Progenitor cell of endocrine pancreas (in vitro differentiated cells): ENCODE results near the gene SMIM36. TPM values are rescaled to one million over a fixed set of nuclear protein-coding genes. Genes with fewer than 3 reads are reported as not detected.
"Not testable (repeated sequence)": the region's sequence is repeated elsewhere in the genome, so short reads cannot be mapped to it uniquely, and the experiment has no call there.

Experiments
- DNase-seq: peaks from one replicate; pipeline ENCODE4 v3.0.0; 2021; ENCODE audit warnings: low spot score; ENCODE audit not compliant: unreplicated experiment
- H3K27ac Mint-ChIP-seq: 2 replicates; pipeline ENCODE4 v1.8.0; 2021; ENCODE audit warnings: mild to moderate bottlenecking, moderate library complexity, mixed read lengths
- H3K27me3 Mint-ChIP-seq: 2 replicates; pipeline ENCODE4 v1.8.0; 2021; ENCODE audit warnings: mixed read lengths
- H3K36me3 Mint-ChIP-seq: 2 replicates; pipeline ENCODE4 v1.8.0; 2022; ENCODE audit warnings: mixed read lengths; ENCODE audit not compliant: insufficient read depth
- H3K4me1 Mint-ChIP-seq: 2 replicates; pipeline ENCODE4 v1.8.0; 2021; ENCODE audit warnings: low read depth, mixed read lengths
- H3K4me3 Mint-ChIP-seq: 2 replicates; pipeline ENCODE4 v1.8.0; 2021; ENCODE audit warnings: low read depth, mild to moderate bottlenecking, moderate library complexity, mixed read lengths
- H3K9me3 Mint-ChIP-seq: 2 replicates; pipeline ENCODE4 v1.8.0; 2021; ENCODE audit warnings: low read depth, mixed read lengths
- CTCF ChIP-seq: fragments of 200-600 bp; sonication (generic); IDR thresholded peaks from one replicate; pipeline ENCODE4 v1.5.0; 2021; ENCODE audit warnings: antibody characterized with exemption, mild to moderate bottlenecking; ENCODE audit not compliant: unreplicated experiment
- total RNA-seq: library from RNA; stranded (reverse); gene quantifications from 2 replicates; pipeline ENCODE4 v1.2.1, GENCODE V29; 2021

SMIM36 gene
- total RNA-seq, 1 donor from 2014 or later: not detected

- Mint-ChIP-seq H3K4me1 (peaks cover 24% of the 10 kb centered on the region), H3K9me3 (no peaks in the 10 kb centered on the region), H3K36me3 (no peaks in the 10 kb centered on the region), H3K27ac (no peak overlapping the region), H3K4me3 (no peak overlapping the region), H3K27me3 (peaks cover 6% of the 10 kb centered on the region)
- no peak for TF ChIP-seq CTCF
- DNase-seq: no peak
Measured at GRCh38 chr17:55435408-55435807, 75.8 kb downstream of the SMIM36 start.

GRCh38 chr17:55434721-55435120, 76.5 kb downstream of the SMIM36 start:
- Mint-ChIP-seq H3K27ac (no peak overlapping the region), H3K4me3 (no peak overlapping the region), H3K9me3 (no peaks in the 10 kb centered on the region), H3K27me3 (peaks cover 6% of the 10 kb centered on the region), H3K36me3 (no peaks in the 10 kb centered on the region), H3K4me1 (peaks cover 24% of the 10 kb centered on the region)
- no peak for DNase-seq
- no peak for TF ChIP-seq CTCF

GRCh38 chr17:55433629-55434422, 77.4 kb downstream of the SMIM36 start:
- no peak for DNase-seq
- Mint-ChIP-seq H3K4me3 (no peak overlapping the region), H3K4me1 (peaks cover 24% of the 10 kb centered on the region), H3K27me3 (peaks cover 6% of the 10 kb centered on the region), H3K27ac (peak overlapping the region; percentile 73), H3K9me3 (no peaks in the 10 kb centered on the region), H3K36me3 (no peaks in the 10 kb centered on the region)
- no peak for TF ChIP-seq CTCF

- Mint-ChIP-seq H3K27me3 (peaks cover 6% of the 10 kb centered on the region), H3K36me3 (no peaks in the 10 kb centered on the region), H3K4me3 (no peak overlapping the region), H3K9me3 (no peaks in the 10 kb centered on the region), H3K27ac (peak overlapping the region; percentile 73), H3K4me1 (peaks cover 24% of the 10 kb centered on the region)
- DNase-seq: no peak
- no peak for TF ChIP-seq CTCF
Measured at GRCh38 chr17:55433029-55433628, 78.1 kb downstream of the SMIM36 start.

GRCh38 chr17:55432358-55433028, 78.8 kb downstream of the SMIM36 start:
- peaks cover 6% of the 10 kb centered on the region for H3K27me3 Mint-ChIP-seq
- no peaks in the 10 kb centered on the region for H3K36me3 Mint-ChIP-seq
- H3K4me3 Mint-ChIP-seq: no peak overlapping the region
- peaks cover 24% of the 10 kb centered on the region for H3K4me1 Mint-ChIP-seq
- no peak for TF ChIP-seq CTCF
- H3K9me3 Mint-ChIP-seq: no peaks in the 10 kb centered on the region
- H3K27ac Mint-ChIP-seq: peak overlapping the region; percentile 3
- no peak for DNase-seq

- H3K4me1 Mint-ChIP-seq: peaks cover 24% of the 10 kb centered on the region
- not testable (repeated sequence) for H3K27me3 Mint-ChIP-seq, H3K27ac Mint-ChIP-seq, H3K4me3 Mint-ChIP-seq, H3K9me3 Mint-ChIP-seq, H3K36me3 Mint-ChIP-seq, DNase-seq
Measured at GRCh38 chr17:55431914-55432313, 79.3 kb downstream of the SMIM36 start.
